Measurements from ENCODE around the gene FRMPD1. TPM values are rescaled to one million over a fixed set of nuclear protein-coding genes. Genes with fewer than 3 reads are reported as not detected.

Gene FRMPD1
- total RNA-seq, 3 donors from 2014 or later: 0.09 to 1.1 TPM; not detected in 1

GRCh38 chr9:37653385-37653784 lies 2.6 kb downstream of the FRMPD1 start:
- no peak for TF ChIP-seq CTCF (IDR thresholded peaks at IDR 0.05)
- peaks cover 7% of the 10 kb centered on the region for H3K4me1 ChIP-seq (ENCODE audit: low read depth)
- H3K4me3 ChIP-seq: no peak overlapping the region
- intact Hi-C loops (cut with DNase I, micrococcal nuclease): no loop called here
- DNase-seq: no peak
- H3K9me3 ChIP-seq: no peaks in the 10 kb centered on the region
- no peak for ATAC-seq
- H3K36me3 ChIP-seq (ENCODE audit: low read depth): no peaks in the 10 kb centered on the region

GRCh38 chr9:37656936-37657335 lies 6.2 kb downstream of the FRMPD1 start:
- Histone ChIP-seq H3K36me3 (ENCODE audit: low read depth) (no peaks in the 10 kb centered on the region), H3K4me1 (ENCODE audit: low read depth) (no peaks in the 10 kb centered on the region), H3K9me3 (no peaks in the 10 kb centered on the region), H3K4me3 (no peak overlapping the region)
- DNase-seq (no peak), ATAC-seq (no peak)
- intact Hi-C loops (cut with DNase I, micrococcal nuclease): no loop called here
- no peak for TF ChIP-seq CTCF (IDR thresholded peaks at IDR 0.05)

GRCh38 chr9:37660691-37661090 lies 9.9 kb downstream of the FRMPD1 start:
- no peak for ATAC-seq
- H3K4me1 ChIP-seq (ENCODE audit: low read depth): no peaks in the 10 kb centered on the region

GRCh38 chr9:37663926-37664325 lies 13.2 kb downstream of the FRMPD1 start:
- H3K9me3 ChIP-seq: no peaks in the 10 kb centered on the region
- ATAC-seq (no peak), DNase-seq (no peak)
- intact Hi-C loops (cut with DNase I, micrococcal nuclease): no loop called here
- no peaks in the 10 kb centered on the region for H3K4me1 ChIP-seq (ENCODE audit: low read depth)
- H3K4me3 ChIP-seq: no peak overlapping the region
- TF ChIP-seq CTCF (IDR thresholded peaks at IDR 0.05): no peak
- H3K36me3 ChIP-seq (ENCODE audit: low read depth): no peaks in the 10 kb centered on the region

More at GRCh38 chr9:37660691-37661090, 9.9 kb downstream of the FRMPD1 start:
- Histone ChIP-seq H3K36me3 (ENCODE audit: low read depth) (no peaks in the 10 kb centered on the region), H3K4me3 (no peak overlapping the region), H3K9me3 (no peaks in the 10 kb centered on the region)
- intact Hi-C loops (cut with DNase I, micrococcal nuclease): no loop called here
- no peak for DNase-seq
- TF ChIP-seq CTCF (IDR thresholded peaks at IDR 0.05): no peak

GRCh38 chr9:37667706-37668105 lies 17.0 kb downstream of the FRMPD1 start:
- DNase-seq (no peak), ATAC-seq (no peak)
- Histone ChIP-seq H3K36me3 (ENCODE audit: low read depth) (no peaks in the 10 kb centered on the region), H3K9me3 (no peaks in the 10 kb centered on the region), H3K4me3 (no peak overlapping the region), H3K4me1 (ENCODE audit: low read depth) (no peaks in the 10 kb centered on the region)
- intact Hi-C loops (cut with DNase I, micrococcal nuclease): no loop called here
- no peak for TF ChIP-seq CTCF (IDR thresholded peaks at IDR 0.05)

- Histone ChIP-seq H3K4me1 (ENCODE audit: low read depth) (no peaks in the 10 kb centered on the region), H3K4me3 (no peak overlapping the region), H3K36me3 (ENCODE audit: low read depth) (no peaks in the 10 kb centered on the region), H3K9me3 (no peaks in the 10 kb centered on the region)
- intact Hi-C loops (cut with DNase I, micrococcal nuclease): no loop called here
- DNase-seq (no peak), ATAC-seq (no peak)
- no peak for TF ChIP-seq CTCF (IDR thresholded peaks at IDR 0.05)
Observed at GRCh38 chr9:37668116-37668601, 17.4 kb downstream of the FRMPD1 start.

Data from mucosa of descending colon (tissue), 3 donors.